Measurements from ENCODE around the gene HSD3B7. TPM values are rescaled to one million over a fixed set of nuclear protein-coding genes. Genes with fewer than 3 reads are reported as not detected.

The HSD3B7 gene
- total RNA-seq, 4 donors from 2014 or later = 14.9 to 42.9 (median 22.5) TPM

DNA sequence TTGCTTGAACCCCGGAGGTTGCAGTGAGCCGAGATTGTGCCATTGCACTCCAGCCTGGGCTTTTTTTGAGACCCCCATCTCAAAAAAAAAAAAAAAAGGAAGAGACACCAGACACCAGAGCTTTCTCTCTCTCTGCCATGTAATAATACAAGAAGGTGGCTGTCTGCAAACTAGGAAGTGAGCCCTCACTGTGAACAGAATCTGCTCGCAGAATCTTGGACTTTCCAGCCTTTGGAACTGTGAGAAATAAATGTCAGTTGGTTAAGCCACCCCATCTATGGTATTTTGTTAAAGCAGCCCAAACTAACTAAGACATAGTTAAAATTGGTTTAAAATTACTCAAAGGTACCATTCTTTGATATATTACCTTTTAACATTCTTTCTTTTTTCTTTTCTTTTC, 35.5 kb downstream of the HSD3B7 start:
- no peaks in the 10 kb centered on the region for H3K27me3 ChIP-seq
- H3K9me3 ChIP-seq = no peaks in the 10 kb centered on the region
- H3K36me3 ChIP-seq = no peaks in the 10 kb centered on the region
- TF ChIP-seq, protein P1, sequence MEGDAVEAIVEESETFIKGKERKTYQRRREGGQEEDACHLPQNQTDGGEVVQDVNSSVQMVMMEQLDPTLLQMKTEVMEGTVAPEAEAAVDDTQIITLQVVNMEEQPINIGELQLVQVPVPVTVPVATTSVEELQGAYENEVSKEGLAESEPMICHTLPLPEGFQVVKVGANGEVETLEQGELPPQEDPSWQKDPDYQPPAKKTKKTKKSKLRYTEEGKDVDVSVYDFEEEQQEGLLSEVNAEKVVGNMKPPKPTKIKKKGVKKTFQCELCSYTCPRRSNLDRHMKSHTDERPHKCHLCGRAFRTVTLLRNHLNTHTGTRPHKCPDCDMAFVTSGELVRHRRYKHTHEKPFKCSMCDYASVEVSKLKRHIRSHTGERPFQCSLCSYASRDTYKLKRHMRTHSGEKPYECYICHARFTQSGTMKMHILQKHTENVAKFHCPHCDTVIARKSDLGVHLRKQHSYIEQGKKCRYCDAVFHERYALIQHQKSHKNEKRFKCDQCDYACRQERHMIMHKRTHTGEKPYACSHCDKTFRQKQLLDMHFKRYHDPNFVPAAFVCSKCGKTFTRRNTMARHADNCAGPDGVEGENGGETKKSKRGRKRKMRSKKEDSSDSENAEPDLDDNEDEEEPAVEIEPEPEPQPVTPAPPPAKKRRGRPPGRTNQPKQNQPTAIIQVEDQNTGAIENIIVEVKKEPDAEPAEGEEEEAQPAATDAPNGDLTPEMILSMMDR (IDR thresholded peaks at IDR 0.05) = no peak
- TF ChIP-seq EP300 (IDR thresholded peaks at IDR 0.05) (no peak), POLR2A (IDR thresholded peaks at IDR 0.05) (no peak)
- H3K4me3 ChIP-seq = no peak overlapping the region
- no peaks in the 10 kb centered on the region for H3K4me1 ChIP-seq
- no peak overlapping the region for H3K27ac ChIP-seq
- WGBS, 2 donors = 92 to 94% methylated on average over 3 of the region's 3 CpGs
- DNase-seq (ENCODE audit: low spot score in 2 of 2) = no peak

GRCh38 chr16:31022544-31023251, 37.7 kb downstream of the HSD3B7 start:
- H3K4me3 ChIP-seq = no peak overlapping the region
- no peaks in the 10 kb centered on the region for H3K27me3 ChIP-seq
- H3K27ac ChIP-seq = no peak overlapping the region
- TF ChIP-seq EP300 (IDR thresholded peaks at IDR 0.05) = no peak
- TF ChIP-seq POLR2A (IDR thresholded peaks at IDR 0.05) = no peak
- TF ChIP-seq, protein P1 (IDR thresholded peaks at IDR 0.05) = no peak
- WGBS, 2 donors = 83 to 84% methylated on average over 12 of the region's 12 CpGs
- no peak for DNase-seq (ENCODE audit: low spot score in 2 of 2)
- H3K36me3 ChIP-seq = no peaks in the 10 kb centered on the region
- H3K9me3 ChIP-seq = no peaks in the 10 kb centered on the region
- no peaks in the 10 kb centered on the region for H3K4me1 ChIP-seq

GRCh38 chr16:31023252-31023602, 38.2 kb downstream of the HSD3B7 start:
- no peak for TF ChIP-seq POLR2A (IDR thresholded peaks at IDR 0.05)
- TF ChIP-seq EP300 (IDR thresholded peaks at IDR 0.05) = no peak
- TF ChIP-seq, protein P1 (IDR thresholded peaks at IDR 0.05) = no peak
- Histone ChIP-seq H3K9me3 (no peaks in the 10 kb centered on the region), H3K27ac (no peak overlapping the region), H3K36me3 (no peaks in the 10 kb centered on the region), H3K27me3 (no peaks in the 10 kb centered on the region), H3K4me3 (no peak overlapping the region), H3K4me1 (no peaks in the 10 kb centered on the region)
- DNase-seq (ENCODE audit: low spot score in 2 of 2) = no peak
- WGBS, 2 donors = 92 to 95% methylated on average over 4 of the region's 4 CpGs

DNA sequence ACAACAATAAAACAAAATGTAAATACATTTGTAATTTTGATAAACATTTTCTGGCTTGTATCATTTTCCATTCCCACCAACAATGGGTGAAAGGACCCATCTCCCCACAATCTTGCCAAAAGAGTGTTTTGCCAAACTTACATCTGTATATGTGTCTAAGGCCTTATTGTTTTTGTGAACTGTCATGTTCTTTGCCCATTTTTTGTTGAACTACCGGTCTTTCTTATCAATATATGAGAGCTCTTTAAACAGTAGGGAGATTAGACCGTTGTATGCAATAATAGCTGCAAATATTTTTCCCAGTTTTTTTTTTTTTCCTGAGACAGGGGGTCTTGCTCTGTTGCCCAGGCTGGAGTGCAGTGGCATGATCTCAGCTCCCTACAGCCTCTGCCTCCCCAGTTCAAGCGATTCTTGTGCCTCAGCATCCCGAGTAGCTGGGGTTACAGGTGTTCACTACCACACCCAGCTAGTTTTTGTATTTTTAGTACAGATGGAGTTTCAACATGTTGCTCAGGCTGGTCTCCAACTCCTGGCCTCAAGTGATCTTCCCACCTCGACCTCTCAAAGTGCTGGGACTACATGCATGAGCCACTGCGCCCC, 38.7 kb downstream of the HSD3B7 start:
- Histone ChIP-seq H3K27ac (no peak overlapping the region), H3K4me1 (no peaks in the 10 kb centered on the region), H3K27me3 (no peaks in the 10 kb centered on the region), H3K36me3 (no peaks in the 10 kb centered on the region), H3K4me3 (no peak overlapping the region), H3K9me3 (no peaks in the 10 kb centered on the region)
- 78 to 85% methylated on average over 6 of the region's 6 CpGs for WGBS, 2 donors
- TF ChIP-seq POLR2A (IDR thresholded peaks at IDR 0.05) = no peak
- no peak for TF ChIP-seq EP300 (IDR thresholded peaks at IDR 0.05)
- TF ChIP-seq, protein P1 (IDR thresholded peaks at IDR 0.05) = no peak
- no peak for DNase-seq (ENCODE audit: low spot score in 2 of 2)

DNA sequence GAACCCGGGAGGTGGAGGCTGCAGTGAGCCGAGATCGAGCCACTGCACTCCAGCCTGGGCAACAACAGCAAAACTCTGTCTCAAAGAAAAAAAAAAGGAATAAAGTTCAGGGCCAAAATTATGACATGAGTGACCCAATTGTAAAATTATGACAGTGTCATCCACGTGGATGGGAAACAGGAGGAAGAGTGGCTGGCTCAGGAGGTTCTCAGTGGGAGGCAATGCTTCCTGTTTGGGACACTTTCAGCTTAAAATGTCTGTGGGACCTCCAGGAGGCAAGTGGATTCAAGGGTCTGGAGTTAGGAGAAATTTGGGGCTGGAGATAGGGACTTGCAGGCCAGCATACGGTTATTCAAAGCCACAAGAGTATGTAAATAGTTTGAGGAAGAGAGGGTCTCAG, 40.3 kb downstream of the HSD3B7 start:
- DNase-seq (ENCODE audit: low spot score in 2 of 2) = no peak
- Histone ChIP-seq H3K36me3 (no peaks in the 10 kb centered on the region), H3K4me1 (no peaks in the 10 kb centered on the region), H3K9me3 (no peaks in the 10 kb centered on the region), H3K27me3 (no peaks in the 10 kb centered on the region), H3K27ac (no peak overlapping the region), H3K4me3 (no peak overlapping the region)
- 77 to 81% methylated on average over 5 of the region's 5 CpGs for WGBS, 2 donors
- no peak for TF ChIP-seq POLR2A (IDR thresholded peaks at IDR 0.05)
- TF ChIP-seq, protein P1 (IDR thresholded peaks at IDR 0.05) = no peak
- no peak for TF ChIP-seq EP300 (IDR thresholded peaks at IDR 0.05)
